HepG2 (cell line): Measurements from ENCODE around the gene HLA-DOA. TPM values are rescaled to one million over a fixed set of nuclear protein-coding genes. Genes with fewer than 3 reads are reported as not detected.

Experiments used
- ATAC-seq: fragments of 200-7000 bp; cut with Tn5 transposase; 3 replicates; pipeline ENCODE4 v1.9.1; 2020; ENCODE audit warnings: mild to moderate bottlenecking, moderate library complexity
- BruUV-seq: library from RNA; stranded (reverse); fragments of 400-500 nt; replicated peaks from 2 replicates; lab custom pipeline; 2021; lab: Mats Ljungman, UMichigan
- CTCF ChIA-PET: fragments of 300-600 bp; formaldehyde crosslinking; extraction: SDS; loops from one replicate; lab custom pipeline; 2021; ENCODE audit warnings: low total read pairs, inconsistent platforms, low intra/inter-chr PET ratio; lab: Yijun Ruan, JAX
- POLR2A ChIA-PET: fragments of 350-600 bp; sonication (Branson Sonifier 250); formaldehyde crosslinking; loops from one replicate; lab custom pipeline; 2020; ENCODE audit warnings: antibody characterized with exemption, inconsistent platforms; lab: Yijun Ruan, JAX
- DNase-seq: peaks from one replicate; pipeline ENCODE4 v3.0.0-alpha.2; 2015; ENCODE audit warnings: low spot score
- FAIRE-seq: peaks from 3 replicates; lab custom pipeline; 2011; peaks lifted over from hg19 to GRCh38; lab: Jason Lieb, UNC
- H2AFZ ChIP-seq: one replicate; pipeline ENCODE4 v1.6.1; 2011; ENCODE audit warnings: low read length, inconsistent platforms
- H3K27ac ChIP-seq: fragments of 300-600 bp; 3 replicates; pipeline ENCODE4 v1.8.0; 2011; ENCODE audit warnings: mixed run types, mild to moderate bottlenecking, mixed read lengths, low read length, inconsistent platforms; ENCODE audit not compliant: insufficient read depth; ENCODE audit errors: extremely low read length
- H3K27me3 ChIP-seq, 2 experiments: fragments of 200-600 bp in 1 of 2; 2 replicates in 1 of 2; 3 replicates in 1 of 2; pipeline versions ENCODE4 v1.6.0 to v1.8.0; 2011; ENCODE audit warnings: low read length in 2 of 2, mild to moderate bottlenecking in 2 of 2, moderate library complexity in 2 of 2, inconsistent platforms in 1 of 2; ENCODE audit not compliant: insufficient read depth in 2 of 2, control insufficient read depth in 1 of 2
- H3K36me3 ChIP-seq, 2 experiments: fragments of 200-600 bp in 1 of 2; replicated peaks in 1 of 2; 2 replicates in 1 of 2; 3 replicates in 1 of 2; pipeline versions ENCODE4 v1.5.1 to v1.8.0; 2011; ENCODE audit warnings: low read length in 2 of 2, inconsistent platforms in 1 of 2; ENCODE audit not compliant: insufficient read depth in 2 of 2, control insufficient read depth in 1 of 2
- H3K4me1 ChIP-seq: 2 replicates; pipeline ENCODE4 v1.5.1; 2012; ENCODE audit warnings: low read length, inconsistent platforms; ENCODE audit not compliant: insufficient read depth
- H3K4me2 ChIP-seq: 2 replicates; pipeline ENCODE4 v1.6.0; 2011; ENCODE audit warnings: low read depth, low read length, inconsistent platforms
- H3K4me3 ChIP-seq, 3 experiments: fragments of 200-600 bp in 1 of 3; sonication (generic), shearing (Covaris generic) in 1 of 3; replicated peaks in 1 of 3; 2 replicates each; pipeline ENCODE4 v1.5.1; 2011 to 2016; ENCODE audit warnings: low read length in 3 of 3, inconsistent platforms in 2 of 3, low read depth in 2 of 3, mild to moderate bottlenecking in 2 of 3, control low read depth in 1 of 3, mixed read lengths in 1 of 3; ENCODE audit not compliant: insufficient read depth in 1 of 3
- H3K79me2 ChIP-seq: one replicate; pipeline ENCODE4 v1.6.1; 2011; ENCODE audit warnings: low read length, inconsistent platforms; ENCODE audit not compliant: insufficient read depth
- H3K9ac ChIP-seq: 2 replicates; pipeline ENCODE4 v1.6.0; 2011; ENCODE audit warnings: mild to moderate bottlenecking, low read depth, low read length, inconsistent platforms; ENCODE audit not compliant: insufficient read depth
- H3K9me3 ChIP-seq: 2 replicates; pipeline ENCODE4 v1.5.1; 2012; ENCODE audit warnings: mild to moderate bottlenecking, low read length
- H4K20me1 ChIP-seq: 2 replicates; pipeline ENCODE4 v1.6.0; 2011; ENCODE audit warnings: inconsistent platforms, mild to moderate bottlenecking, low read length, moderate library complexity; ENCODE audit not compliant: insufficient read depth
- ATF7 ChIP-seq, 2 experiments: fragments of 450-650 bp in 1 of 2; sonication (generic) in 1 of 2; formaldehyde crosslinking in 1 of 2; IDR thresholded peaks; 2 replicates each; pipeline versions ENCODE4 v1.4.0 to v1.6.1; 2016 to 2020; ENCODE audit warnings: antibody characterized with exemption in 1 of 2, mild to moderate bottlenecking in 1 of 2, missing genetic modification reagents in 1 of 2
- CREB1 ChIP-seq, 2 experiments: fragments of 450-650 bp in 1 of 2; IDR thresholded peaks; 2 replicates each; pipeline ENCODE4 v1.6.1; 2016 to 2017; ENCODE audit warnings: control low read depth in 1 of 2, mild to moderate bottlenecking in 1 of 2, missing compliant biosample characterization in 1 of 2, missing genetic modification characterization in 1 of 2
- FOXK2 ChIP-seq: fragments of 450-650 bp; IDR thresholded peaks from 2 replicates; pipeline ENCODE4 v1.6.1; 2016
- GZF1 ChIP-seq: sonication (generic); formaldehyde crosslinking; IDR thresholded peaks from 2 replicates; pipeline ENCODE4 v1.5.1; 2020; ENCODE audit warnings: mild to moderate bottlenecking, missing genetic modification reagents
- HOXA5 ChIP-seq: sonication (generic); formaldehyde crosslinking; IDR thresholded peaks from 2 replicates; pipeline ENCODE4 v1.4.0; 2020; ENCODE audit warnings: missing genetic modification reagents
- MLLT10 ChIP-seq: sonication (generic); formaldehyde crosslinking; IDR thresholded peaks from 2 replicates; pipeline ENCODE4 v1.4.0; 2020; ENCODE audit warnings: missing genetic modification reagents
- PHF21A ChIP-seq: sonication (generic); formaldehyde crosslinking; IDR thresholded peaks from 2 replicates; pipeline ENCODE4 v1.5.0; 2020; ENCODE audit warnings: mild to moderate bottlenecking, missing genetic modification reagents
- RBFOX2 ChIP-seq: fragments of 200-400 bp; formaldehyde crosslinking; IDR thresholded peaks from 2 replicates; pipeline ENCODE4 v1.6.1; 2017; ENCODE audit warnings: low read depth, mild to moderate bottlenecking, low read length
- ZNF124 ChIP-seq: sonication (generic); formaldehyde crosslinking; IDR thresholded peaks from 2 replicates; pipeline ENCODE4 v1.4.0; 2020; ENCODE audit warnings: missing genetic modification reagents
- ZNF205 ChIP-seq: IDR thresholded peaks from 2 replicates; pipeline ENCODE4 v1.6.1; 2018; ENCODE audit warnings: missing biosample characterization, missing genetic modification reagents
- ZNF333 ChIP-seq: sonication (generic); formaldehyde crosslinking; IDR thresholded peaks from 2 replicates; pipeline ENCODE4 v1.4.0; 2020; ENCODE audit warnings: mild to moderate bottlenecking, missing genetic modification reagents, borderline replicate concordance
- ZNF337 ChIP-seq: sonication (generic); formaldehyde crosslinking; IDR thresholded peaks from 2 replicates; pipeline ENCODE4 v1.5.1; 2020; ENCODE audit warnings: missing genetic modification reagents, low read depth, mild to moderate bottlenecking, borderline replicate concordance
- ZNF33A ChIP-seq: sonication (generic); formaldehyde crosslinking; IDR thresholded peaks from 2 replicates; pipeline ENCODE4 v1.5.1; 2020; ENCODE audit warnings: missing genetic modification reagents, mild to moderate bottlenecking, moderate library complexity, borderline replicate concordance
- ZNF431 ChIP-seq: sonication (generic); formaldehyde crosslinking; IDR thresholded peaks from 2 replicates; pipeline ENCODE4 v1.9.0; 2022; ENCODE audit warnings: missing genetic modification reagents, low read depth, mild to moderate bottlenecking, borderline replicate concordance
- ZNF441 ChIP-seq: sonication (generic); formaldehyde crosslinking; IDR thresholded peaks from 2 replicates; pipeline ENCODE4 v1.7.0; 2021; ENCODE audit warnings: missing genetic modification reagents, borderline replicate concordance
- ZSCAN9 ChIP-seq: IDR thresholded peaks from 2 replicates; pipeline ENCODE4 v1.6.1; 2016; ENCODE audit warnings: borderline replicate concordance
- WGBS: methylation state at CpG from one replicate; pipeline ENCODE4 v1.1.6; 2017; ENCODE audit warnings: low lambda C conversion rate; 5-methylcytosine and 5-hydroxymethylcytosine counted together
- in situ Hi-C: cut with HindIII; loops from 2 replicates; pipeline ENCODE4 v1.10.0; 2017; ENCODE audit warnings: low pct_unique_long_range_greater_than_20kb; ENCODE audit not compliant: extremely low pct_ligation_motif_present
- intact Hi-C: fragments of 100-400 bp; cut with micrococcal nuclease; formaldehyde crosslinking; loops from one replicate; pipeline ENCODE4 v1.10.0; 2022; ENCODE audit not compliant: unreplicated experiment
- polyA plus RNA-seq, 8 experiments: library from polyadenylated mRNA; depleted of rRNA in 3 of 8; stranded (reverse) in 7 of 8; unstranded in 1 of 8; fragments of >200 nt; fragmentation: Illumina TruSeq in 4 of 8; extraction: Trizol in 4 of 8; gene quantifications; 2 replicates each; pipeline versions ENCODE4 v1.2.1 to v1.2.3, GENCODE V29; 2011 to 2016; ENCODE audit warnings: low read depth in 4 of 8, missing spikeins in 1 of 8, mixed read lengths in 1 of 8; ENCODE audit not compliant: insufficient read depth in 1 of 8
- total RNA-seq, 5 experiments: library from RNA; depleted of rRNA; stranded (reverse); fragments of >200 nt; fragmentation: Illumina TruSeq; extraction: Trizol; gene quantifications; 2 replicates each; pipeline ENCODE4 v1.2.3, GENCODE V29; 2016; ENCODE audit warnings: low read depth in 1 of 5

The HLA-DOA gene
- total and polyA plus RNA-seq, 2 of the 13 experiments (the other 11 are each of a cell fraction or from before 2014, with no cell fraction given) = 0.03 to 0.09 TPM

DNA sequence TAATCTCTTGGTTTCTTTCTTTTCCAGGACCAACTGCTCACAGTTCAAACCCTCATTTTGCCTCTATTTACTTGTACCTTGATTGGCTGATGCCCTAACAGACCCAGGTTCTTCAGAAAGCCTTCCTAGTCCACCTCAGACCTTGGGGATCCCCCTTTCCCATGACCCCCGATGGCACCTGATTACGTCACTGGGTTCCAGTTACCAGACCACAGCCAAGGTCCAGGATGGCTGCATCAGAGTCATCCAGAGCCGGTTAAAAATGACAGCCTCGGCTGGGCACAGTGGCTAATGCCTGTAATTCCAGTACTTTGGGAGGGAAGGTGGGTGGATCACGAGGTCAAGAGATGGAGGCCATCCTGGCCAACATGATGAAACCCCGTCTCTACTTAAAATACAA is 4.5 kb downstream of the HLA-DOA start:
- Histone ChIP-seq H3K36me3 (no peaks in the 10 kb centered on the region), H3K27ac (no peak overlapping the region), H3K9ac (no peak overlapping the region), H3K4me1 (no peaks in the 10 kb centered on the region), H3K79me2 (no peaks in the 10 kb centered on the region), H3K27me3 (peaks cover 9 to 64% of the 10 kb centered on the region in 2 experiments), H3K4me3 (no peak overlapping the region), H3K9me3 (no peaks in the 10 kb centered on the region), H3K4me2 (no peak overlapping the region), H4K20me1 (no peaks in the 10 kb centered on the region), H2AFZ (no peak overlapping the region)
- BruUV-seq = no TSS peak
- in situ Hi-C loops = no loop called here
- ChIA-PET POLR2A (no interaction called here), CTCF (no interaction called here)
- TF ChIP-seq HOXA5 (CRISPR knock-in tag) (no peak), FOXK2 (no peak), ZNF124 (CRISPR knock-in tag) (no peak), GZF1 (CRISPR knock-in tag) (no peak), RBFOX2 (no peak), CREB1 (IDR thresholded peaks at IDR 0.05) (peak; percentile 87), CREB1 (CRISPR knock-in tag; IDR thresholded peaks at IDR 0.05) (no peak), ZNF431 (no peak), ZNF337 (CRISPR knock-in tag) (no peak), ZSCAN9 (CRISPR knock-in tag) (no peak), ATF7 (IDR thresholded peaks at IDR 0.05) (peak; percentile 90), ATF7 (CRISPR knock-in tag; IDR thresholded peaks at IDR 0.05) (no peak)
- ATAC-seq (no peak), FAIRE-seq (no peak), DNase-seq (no peak)
- intact Hi-C loops = no loop called here
- 12% methylated on average over 6 of the region's 6 CpGs for WGBS

DNA sequence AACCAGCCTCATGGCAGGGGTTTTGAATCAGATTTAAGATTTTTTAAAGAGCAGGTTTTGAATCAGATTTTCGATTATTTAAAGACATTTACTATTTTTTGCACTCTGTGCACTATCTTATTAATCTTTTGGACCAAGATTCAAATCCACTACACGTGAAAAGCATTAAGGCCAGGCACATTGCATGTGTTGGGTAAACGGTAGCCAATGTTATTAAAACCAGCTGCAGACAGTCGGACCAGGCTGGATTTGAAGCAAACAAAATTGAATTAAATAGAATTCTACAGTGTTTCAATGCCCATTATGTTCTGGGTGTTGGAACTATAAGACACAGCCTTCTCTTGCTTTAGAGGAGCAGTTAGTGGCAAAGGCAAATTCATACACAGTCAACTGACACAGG is 7.7 kb downstream of the HLA-DOA start:
- no TSS peak for BruUV-seq
- Histone ChIP-seq H3K27me3 (peaks cover 3 to 46% of the 10 kb centered on the region in 2 experiments; a peak in 4 of 5 replicates), H3K9me3 (no peaks in the 10 kb centered on the region), H3K4me2 (no peak overlapping the region), H4K20me1 (no peaks in the 10 kb centered on the region), H2AFZ (no peak overlapping the region), H3K4me3 (no peak overlapping the region), H3K79me2 (no peaks in the 10 kb centered on the region), H3K9ac (no peak overlapping the region), H3K27ac (no peak overlapping the region), H3K4me1 (no peaks in the 10 kb centered on the region), H3K36me3 (no peaks in the 10 kb centered on the region)
- ATAC-seq (no peak), DNase-seq (no peak), FAIRE-seq (no peak)
- CTCF ChIA-PET = no interaction called here
- no peak for TF ChIP-seq PHF21A (CRISPR knock-in tag)
- TF ChIP-seq ZNF205 = no peak
- TF ChIP-seq ZNF333 (CRISPR knock-in tag) = no peak
- TF ChIP-seq ZNF33A (CRISPR knock-in tag) = no peak
- TF ChIP-seq MLLT10 (CRISPR knock-in tag) = no peak
- no peak for TF ChIP-seq ZNF441 (CRISPR knock-in tag)
- 4% methylated on average over 4 of the region's 4 CpGs for WGBS
- in situ Hi-C loops = no loop called here
- intact Hi-C loops = no loop called here
- POLR2A ChIA-PET = interaction anchor here (1.0 kb wide), 1 partner anchor 30 kb away, joined by 3 read pairs; no protein-coding TSS in a partner anchor
